Liver (tissue), 2 donors: ENCODE data around the gene TANGO6.

Source experiments
- GABPA ChIP-seq, 2 donors: IDR thresholded peaks in 1 of 2; conservative IDR thresholded peaks in 1 of 2; 2 replicates each; pipeline ENCODE4 v1.6.1; 2016; ENCODE audit warnings: antibody characterized with exemption in 2 of 2, mild to moderate bottlenecking in 1 of 2, moderate library complexity in 1 of 2
- TF ChIP-seq, protein P1 (sequence below): IDR thresholded peaks from 2 replicates; pipeline ENCODE4 v1.6.1; 2016; ENCODE audit warnings: antibody characterized with exemption
- donor health status: healthy.

DNA sequence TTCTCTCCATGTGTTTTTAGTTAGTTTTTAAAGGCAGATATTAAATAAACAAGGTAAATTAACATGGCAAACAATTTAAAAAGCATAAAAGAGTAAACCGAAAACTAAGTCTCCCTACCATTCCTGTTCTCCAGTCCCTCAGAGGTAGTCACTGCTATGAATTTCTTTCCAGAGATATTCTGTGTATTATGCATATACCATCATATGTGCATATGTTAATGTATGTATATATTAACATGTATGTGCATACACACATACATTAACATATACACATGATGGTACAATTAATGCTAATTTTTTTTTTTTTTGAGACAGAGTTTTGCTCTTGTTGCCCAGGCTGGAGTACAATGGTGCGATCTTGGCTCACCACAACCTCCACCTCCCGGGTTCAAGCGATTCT is 32.5 kb downstream of the TANGO6 start:
- TF ChIP-seq, protein P1, sequence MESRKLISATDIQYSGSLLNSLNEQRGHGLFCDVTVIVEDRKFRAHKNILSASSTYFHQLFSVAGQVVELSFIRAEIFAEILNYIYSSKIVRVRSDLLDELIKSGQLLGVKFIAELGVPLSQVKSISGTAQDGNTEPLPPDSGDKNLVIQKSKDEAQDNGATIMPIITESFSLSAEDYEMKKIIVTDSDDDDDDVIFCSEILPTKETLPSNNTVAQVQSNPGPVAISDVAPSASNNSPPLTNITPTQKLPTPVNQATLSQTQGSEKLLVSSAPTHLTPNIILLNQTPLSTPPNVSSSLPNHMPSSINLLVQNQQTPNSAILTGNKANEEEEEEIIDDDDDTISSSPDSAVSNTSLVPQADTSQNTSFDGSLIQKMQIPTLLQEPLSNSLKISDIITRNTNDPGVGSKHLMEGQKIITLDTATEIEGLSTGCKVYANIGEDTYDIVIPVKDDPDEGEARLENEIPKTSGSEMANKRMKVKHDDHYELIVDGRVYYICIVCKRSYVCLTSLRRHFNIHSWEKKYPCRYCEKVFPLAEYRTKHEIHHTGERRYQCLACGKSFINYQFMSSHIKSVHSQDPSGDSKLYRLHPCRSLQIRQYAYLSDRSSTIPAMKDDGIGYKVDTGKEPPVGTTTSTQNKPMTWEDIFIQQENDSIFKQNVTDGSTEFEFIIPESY: no peak
- TF ChIP-seq GABPA (IDR thresholded peaks at IDR 0.05 in 1 of 2, conservative IDR thresholded peaks at IDR 0.05 in 1 of 2): no peak
